Thoracic aorta (tissue), 2 donors: ENCODE results near the gene ADAMTS16. TPM values are rescaled to one million over a fixed set of nuclear protein-coding genes. Genes with fewer than 3 reads are reported as not detected.

Experiments used
- ATAC-seq: fragments of 150-250 bp; one replicate; pipeline ENCODE4 v1.8.0; 2017; ENCODE audit warnings: low read depth; ENCODE audit not compliant: insufficient number of reproducible peaks, low FRiP score
- DNase-seq: peaks from one replicate; pipeline ENCODE4 v3.0.0-alpha.2; 2020; ENCODE audit warnings: low spot score
- H3K27ac ChIP-seq, 2 donors: fragments of 200-600 bp; sonication (generic); 1 replicate in 1 of 2; 2 replicates in 1 of 2; pipeline ENCODE4 v1.5.1; 2016; ENCODE audit warnings: mild to moderate bottlenecking in 2 of 2, moderate library complexity in 2 of 2
- H3K27me3 ChIP-seq: fragments of 200-600 bp; sonication (generic); replicated peaks from 2 replicates; pipeline ENCODE4 v1.6.0; 2016; ENCODE audit warnings: mild to moderate bottlenecking; ENCODE audit not compliant: insufficient read depth
- H3K36me3 ChIP-seq: fragments of 200-600 bp; sonication (generic); one replicate; pipeline ENCODE4 v1.5.1; 2016
- H3K4me1 ChIP-seq, 2 donors: fragments of 200-600 bp; sonication (generic); 1 replicate in 1 of 2; 2 replicates in 1 of 2; pipeline versions ENCODE4 v1.5.1 to v1.6.0; 2016; ENCODE audit warnings: low read depth in 2 of 2, mild to moderate bottlenecking in 1 of 2; ENCODE audit not compliant: control insufficient read depth in 1 of 2
- H3K4me3 ChIP-seq: fragments of 200-600 bp; sonication (generic); 2 replicates; pipeline ENCODE4 v1.5.1; 2016; ENCODE audit warnings: mild to moderate bottlenecking
- H3K9me3 ChIP-seq: fragments of 200-600 bp; sonication (generic); 2 replicates; pipeline ENCODE4 v1.5.1; 2016
- CTCF ChIP-seq: fragments of 200-600 bp; sonication (generic); IDR thresholded peaks from one replicate; pipeline ENCODE4 v1.5.1; 2019; ENCODE audit warnings: antibody characterized with exemption
- total RNA-seq, 2 donors: library from RNA; depleted of rRNA; stranded (reverse); fragments of >200 nt; gene quantifications; one replicate each; pipeline versions ENCODE4 v1.1.0 to v1.2.3, GENCODE V29; 2016

ADAMTS16 gene
- total RNA-seq, 2 donors from 2014 or later, result not detected

- H3K36me3 ChIP-seq, result no peaks in the 10 kb centered on the region
- TF ChIP-seq CTCF, result no peak
- H3K4me3 ChIP-seq, result no peak overlapping the region
- no peak for ATAC-seq
- H3K4me1 ChIP-seq, result peaks cover 3 to 6% of the 10 kb centered on the region in 2 donors
- H3K27ac ChIP-seq, result no peak overlapping the region
- H3K27me3 ChIP-seq, result no peaks in the 10 kb centered on the region
- no peaks in the 10 kb centered on the region for H3K9me3 ChIP-seq
- DNase-seq, result no peak
Observed at GRCh38 chr5:5342784-5343183, 202.7 kb downstream of the ADAMTS16 start.

- Histone ChIP-seq H3K27me3 (no peaks in the 10 kb centered on the region), H3K4me1 (peaks cover 3 to 6% of the 10 kb centered on the region in 2 donors), H3K4me3 (no peak overlapping the region), H3K9me3 (no peaks in the 10 kb centered on the region), H3K27ac (no peak overlapping the region), H3K36me3 (no peaks in the 10 kb centered on the region)
- TF ChIP-seq CTCF, result no peak
- DNase-seq (no peak), ATAC-seq (no peak)
Observed at GRCh38 chr5:5343568-5343967, 203.4 kb downstream of the ADAMTS16 start.

GRCh38 chr5:5344051-5344571 lies 204.0 kb downstream of the ADAMTS16 start:
- TF ChIP-seq CTCF, result no peak
- H3K27ac ChIP-seq, result no peak overlapping the region
- no peak for ATAC-seq

GRCh38 chr5:5344606-5345005 lies 204.5 kb downstream of the ADAMTS16 start:
- H3K9me3 ChIP-seq, result no peaks in the 10 kb centered on the region
- H3K27ac ChIP-seq, result no peak overlapping the region
- no peak for DNase-seq
- H3K4me3 ChIP-seq, result no peak overlapping the region
- TF ChIP-seq CTCF, result no peak
- H3K4me1 ChIP-seq, result peaks cover 3 to 6% of the 10 kb centered on the region in 2 donors
- no peak for ATAC-seq
- H3K36me3 ChIP-seq, result no peaks in the 10 kb centered on the region
- H3K27me3 ChIP-seq, result no peaks in the 10 kb centered on the region

More at GRCh38 chr5:5344051-5344571, 204.0 kb downstream of the ADAMTS16 start:
- no peaks in the 10 kb centered on the region for H3K36me3 ChIP-seq
- no peaks in the 10 kb centered on the region for H3K9me3 ChIP-seq
- H3K27me3 ChIP-seq, result no peaks in the 10 kb centered on the region
- DNase-seq, result no peak
- H3K4me3 ChIP-seq, result no peak overlapping the region
- H3K4me1 ChIP-seq, result peaks cover 3 to 6% of the 10 kb centered on the region in 2 donors

GRCh38 chr5:5347442-5347841 lies 207.3 kb downstream of the ADAMTS16 start:
- H3K9me3 ChIP-seq, result no peaks in the 10 kb centered on the region
- no peak overlapping the region for H3K4me3 ChIP-seq
- no peak for ATAC-seq

More at GRCh38 chr5:5347442-5347841, 207.3 kb downstream of the ADAMTS16 start:
- no peaks in the 10 kb centered on the region for H3K4me1 ChIP-seq
- DNase-seq, result no peak
- no peak overlapping the region for H3K27ac ChIP-seq
- TF ChIP-seq CTCF, result no peak
- H3K36me3 ChIP-seq, result no peaks in the 10 kb centered on the region
- H3K27me3 ChIP-seq, result no peaks in the 10 kb centered on the region
